GM20431 (cell line): ENCODE measurements around the gene COL8A2.

Experiments used
- in situ Hi-C: fragments of 300-500 bp; cut with MseI, MboI; formaldehyde crosslinking; loops from one replicate; pipeline ENCODE4 v1.15.0; 2020; ENCODE audit warnings: low sequenced_read_pairs; ENCODE audit not compliant: unreplicated experiment

The COL8A2 gene

GRCh38 chr1:36093226-36093625, 31.8 kb downstream of the COL8A2 start:
- in situ Hi-C loops, result no loop called here

GRCh38 chr1:36092798-36093185, 32.2 kb downstream of the COL8A2 start:
- in situ Hi-C loops, result no loop called here

GRCh38 chr1:36092166-36092797, 32.7 kb downstream of the COL8A2 start:
- in situ Hi-C loops, result no loop called here

- in situ Hi-C loops, result no loop called here
Measured at GRCh38 chr1:36091698-36092097, 33.3 kb downstream of the COL8A2 start.

- in situ Hi-C loops, result no loop called here
Measured at GRCh38 chr1:36091141-36091540, 33.9 kb downstream of the COL8A2 start.

GRCh38 chr1:36089393-36090121, 35.5 kb downstream of the COL8A2 start:
- in situ Hi-C loops, result no loop called here

- in situ Hi-C loops, result no loop called here
Measured at GRCh38 chr1:36088577-36089392, 36.2 kb downstream of the COL8A2 start, which contains the start of gene ADPRS. Gene ADPRS (plus strand): TSS chr1:36088892. CDS start chr1:36088905, 13 bp downstream.

- in situ Hi-C loops, result no loop called here
Measured at GRCh38 chr1:36088265-36088576, 36.8 kb downstream of the COL8A2 start.

GRCh38 chr1:36087233-36088123, 37.5 kb downstream of the COL8A2 start:
- in situ Hi-C loops, result no loop called here

- in situ Hi-C loops, result no loop called here
Measured at GRCh38 chr1:36086529-36087232, 38.3 kb downstream of the COL8A2 start.

GRCh38 chr1:36085686-36086526, 39.1 kb downstream of the COL8A2 start:
- in situ Hi-C loops, result no loop called here

GRCh38 chr1:36085126-36085525, 39.9 kb downstream of the COL8A2 start:
- in situ Hi-C loops, result no loop called here

GRCh38 chr1:36084497-36085115, 40.4 kb downstream of the COL8A2 start:
- in situ Hi-C loops, result no loop called here

GRCh38 chr1:36083635-36084496, 41.2 kb downstream of the COL8A2 start, which contains the start of gene TEKT2:
Gene TEKT2 (plus strand): TSS chr1:36084094. CDS start chr1:36084922, 828 bp downstream.
- in situ Hi-C loops, result no loop called here

GRCh38 chr1:36083219-36083618, 41.8 kb downstream of the COL8A2 start:
- in situ Hi-C loops, result no loop called here

- in situ Hi-C loops, result no loop called here
Measured at GRCh38 chr1:36081926-36082485, 43.0 kb downstream of the COL8A2 start.

GRCh38 chr1:36080801-36081200, 44.2 kb downstream of the COL8A2 start:
- in situ Hi-C loops, result no loop called here
